ENCODE measurements around the gene KRT32. TPM values are rescaled to one million over a fixed set of nuclear protein-coding genes. Genes with fewer than 3 reads are reported as not detected.
A peak's percentile ranks its signal among the peaks of the same experiment; 100 is the strongest.

Gene KRT32
- total RNA-seq, 2 donors from 2014 or later: not detected

- H3K9me3 Mint-ChIP-seq: no peaks in the 10 kb centered on the region
Observed at GRCh38 chr17:41504246-41504977, 37.2 kb upstream of the KRT32 start.

GRCh38 chr17:41503202-41503601, 36.0 kb upstream of the KRT32 start:
- DNase-seq (no peak), ATAC-seq (replicated peaks in 1 of 2) (no peak)
- Mint-ChIP-seq H3K27me3 (ENCODE audit: low read depth) (peaks cover 12% of the 10 kb centered on the region), H3K36me3 (ENCODE audit: insufficient read depth in 2 of 2) (no peaks in the 10 kb centered on the region), H3K4me1 (ENCODE audit: low read depth) (peaks cover 8% of the 10 kb centered on the region), H3K9me3 (no peaks in the 10 kb centered on the region), H3K27ac (no peak overlapping the region), H3K4me3 (no peak overlapping the region)

More at GRCh38 chr17:41504246-41504977, 37.2 kb upstream of the KRT32 start:
- Mint-ChIP-seq H3K4me3 (no peak overlapping the region), H3K4me1 (ENCODE audit: low read depth) (peaks cover 8% of the 10 kb centered on the region), H3K36me3 (ENCODE audit: insufficient read depth in 2 of 2) (no peaks in the 10 kb centered on the region), H3K27me3 (ENCODE audit: low read depth) (no peaks in the 10 kb centered on the region), H3K27ac (no peak overlapping the region)
- no peak for ATAC-seq (replicated peaks in 1 of 2)
- DNase-seq: no peak

GRCh38 chr17:41500131-41500911, 33.1 kb upstream of the KRT32 start:
- H3K27ac Mint-ChIP-seq: no peak overlapping the region
- H3K9me3 Mint-ChIP-seq: no peaks in the 10 kb centered on the region
- H3K4me1 Mint-ChIP-seq (ENCODE audit: low read depth): peaks cover 8% of the 10 kb centered on the region
- no peak overlapping the region for H3K4me3 Mint-ChIP-seq
- DNase-seq (no peak), ATAC-seq (replicated peaks in 1 of 2) (no peak)
- peaks cover 13% of the 10 kb centered on the region for H3K27me3 Mint-ChIP-seq (ENCODE audit: low read depth)
- H3K36me3 Mint-ChIP-seq (ENCODE audit: insufficient read depth in 2 of 2): no peaks in the 10 kb centered on the region

- H3K27me3 Mint-ChIP-seq (ENCODE audit: low read depth): peaks cover 13% of the 10 kb centered on the region
- no peak overlapping the region for H3K27ac Mint-ChIP-seq
- no peak overlapping the region for H3K4me3 Mint-ChIP-seq
- DNase-seq (no peak), ATAC-seq (replicated peaks in 1 of 2) (no peak)
- H3K4me1 Mint-ChIP-seq (ENCODE audit: low read depth): peaks cover 8% of the 10 kb centered on the region
- no peaks in the 10 kb centered on the region for H3K36me3 Mint-ChIP-seq (ENCODE audit: insufficient read depth in 2 of 2)
- no peaks in the 10 kb centered on the region for H3K9me3 Mint-ChIP-seq
Observed at GRCh38 chr17:41499714-41500113, 32.5 kb upstream of the KRT32 start.

- Mint-ChIP-seq H3K4me3 (no peak overlapping the region), H3K27ac (no peak overlapping the region), H3K36me3 (ENCODE audit: insufficient read depth in 2 of 2) (no peaks in the 10 kb centered on the region), H3K4me1 (ENCODE audit: low read depth) (peaks cover 8% of the 10 kb centered on the region), H3K9me3 (no peaks in the 10 kb centered on the region), H3K27me3 (ENCODE audit: low read depth) (peaks cover 13% of the 10 kb centered on the region)
- no peak for DNase-seq
- ATAC-seq (replicated peaks in 1 of 2): no peak
Observed at GRCh38 chr17:41498276-41498675, 31.1 kb upstream of the KRT32 start.

- ATAC-seq (replicated peaks in 1 of 2): peak; percentile 98
- peaks cover 8% of the 10 kb centered on the region for H3K4me1 Mint-ChIP-seq (ENCODE audit: low read depth)
- no peak overlapping the region for H3K27ac Mint-ChIP-seq
- no peaks in the 10 kb centered on the region for H3K9me3 Mint-ChIP-seq
- H3K27me3 Mint-ChIP-seq (ENCODE audit: low read depth): peaks cover 13% of the 10 kb centered on the region
- DNase-seq: peak; percentile 79 to 80
- H3K36me3 Mint-ChIP-seq (ENCODE audit: insufficient read depth in 2 of 2): no peaks in the 10 kb centered on the region
- H3K4me3 Mint-ChIP-seq: peak overlapping the region; percentile 6 to 22
Observed at GRCh38 chr17:41496803-41497484, 29.8 kb upstream of the KRT32 start.

- Mint-ChIP-seq H3K27me3 (ENCODE audit: low read depth) (peaks cover 13% of the 10 kb centered on the region), H3K9me3 (no peaks in the 10 kb centered on the region), H3K4me3 (no peak overlapping the region), H3K36me3 (ENCODE audit: insufficient read depth in 2 of 2) (no peaks in the 10 kb centered on the region), H3K27ac (no peak overlapping the region), H3K4me1 (ENCODE audit: low read depth) (no peaks in the 10 kb centered on the region)
- DNase-seq (no peak), ATAC-seq (replicated peaks in 1 of 2) (no peak)
Observed at GRCh38 chr17:41494524-41494923, 27.3 kb upstream of the KRT32 start.

GRCh38 chr17:41492771-41493170, 25.6 kb upstream of the KRT32 start:
- H3K27ac Mint-ChIP-seq: no peak overlapping the region
- H3K9me3 Mint-ChIP-seq: no peaks in the 10 kb centered on the region
- no peaks in the 10 kb centered on the region for H3K27me3 Mint-ChIP-seq (ENCODE audit: low read depth)
- H3K4me3 Mint-ChIP-seq: no peak overlapping the region
- ATAC-seq (replicated peaks in 1 of 2): no peak
- no peaks in the 10 kb centered on the region for H3K36me3 Mint-ChIP-seq (ENCODE audit: insufficient read depth in 2 of 2)
- H3K4me1 Mint-ChIP-seq (ENCODE audit: low read depth): no peaks in the 10 kb centered on the region
- DNase-seq: no peak

- no peaks in the 10 kb centered on the region for H3K9me3 Mint-ChIP-seq
- DNase-seq (no peak), ATAC-seq (replicated peaks in 1 of 2) (no peak)
- H3K27me3 Mint-ChIP-seq (ENCODE audit: low read depth): no peaks in the 10 kb centered on the region
- H3K36me3 Mint-ChIP-seq (ENCODE audit: insufficient read depth in 2 of 2): no peaks in the 10 kb centered on the region
- no peak overlapping the region for H3K27ac Mint-ChIP-seq
- H3K4me1 Mint-ChIP-seq (ENCODE audit: low read depth): no peaks in the 10 kb centered on the region
- H3K4me3 Mint-ChIP-seq: no peak overlapping the region
Observed at GRCh38 chr17:41492351-41492750, 25.2 kb upstream of the KRT32 start.

- H3K27me3 Mint-ChIP-seq (ENCODE audit: low read depth): no peaks in the 10 kb centered on the region
- no peak overlapping the region for H3K4me3 Mint-ChIP-seq
- no peak for DNase-seq
- no peaks in the 10 kb centered on the region for H3K9me3 Mint-ChIP-seq
- no peak for ATAC-seq (replicated peaks in 1 of 2)
- no peaks in the 10 kb centered on the region for H3K36me3 Mint-ChIP-seq (ENCODE audit: insufficient read depth in 2 of 2)
- H3K4me1 Mint-ChIP-seq (ENCODE audit: low read depth): no peaks in the 10 kb centered on the region
- H3K27ac Mint-ChIP-seq: no peak overlapping the region
Observed at GRCh38 chr17:41491476-41491875, 24.3 kb upstream of the KRT32 start.

GRCh38 chr17:41490000-41490990, 23.1 kb upstream of the KRT32 start:
- no peak overlapping the region for H3K27ac Mint-ChIP-seq
- H3K9me3 Mint-ChIP-seq: no peaks in the 10 kb centered on the region
- no peak overlapping the region for H3K4me3 Mint-ChIP-seq
- DNase-seq (no peak), ATAC-seq (replicated peaks in 1 of 2) (no peak)
- H3K36me3 Mint-ChIP-seq (ENCODE audit: insufficient read depth in 2 of 2): no peaks in the 10 kb centered on the region
- H3K4me1 Mint-ChIP-seq (ENCODE audit: low read depth): no peaks in the 10 kb centered on the region
- no peaks in the 10 kb centered on the region for H3K27me3 Mint-ChIP-seq (ENCODE audit: low read depth)

GRCh38 chr17:41489531-41489930, 22.3 kb upstream of the KRT32 start, which contains the start of gene KRT36:
Gene KRT36, minus strand, starts transcription at chr17:41489910. Its CDS starts 46 bp downstream, at chr17:41489864.
- no peak for DNase-seq
- no peak for ATAC-seq (replicated peaks in 1 of 2)
- Mint-ChIP-seq H3K27me3 (ENCODE audit: low read depth) (no peaks in the 10 kb centered on the region), H3K27ac (no peak within 1 kb of the TSS), H3K4me1 (ENCODE audit: low read depth) (no peaks in the 10 kb centered on the region), H3K36me3 (ENCODE audit: insufficient read depth in 2 of 2) (no peaks in the 10 kb centered on the region), H3K9me3 (no peaks in the 10 kb centered on the region), H3K4me3 (no peak within 1 kb of the TSS)

Measured in activated T-cell treated with anti-CD3 and anti-CD28 coated beads, Interleukin-2, amount 50 U/mL, for 72 hours (primary cell).